Heart left ventricle (tissue), 13 donors: ENCODE data around the gene TMEM132D.

Experiments used
- POLR2A ChIP-seq, 2 donors: fragments of 450-650 bp; IDR thresholded peaks; one replicate each; pipeline ENCODE4 v1.6.1; 2017; ENCODE audit warnings: antibody characterized with exemption in 2 of 2, mild to moderate bottlenecking in 2 of 2, moderate library complexity in 2 of 2
- TF ChIP-seq, protein P1 (sequence below), 12 donors: fragments of 200-600 bp; sonication (generic) in 4 of 12; IDR thresholded peaks; one replicate each; pipeline versions ENCODE4 v1.5.0 to v1.8.0; 2018 to 2022; ENCODE audit warnings: antibody characterized with exemption in 12 of 12, mild to moderate bottlenecking in 5 of 12
- donor health status: ischemic (EF 13 %, LVEDD 7.1; RV severe dilation, severe dysfunction).
- donor health status: DM: no; HTN: yes; CAD: no.
- donor health status: DM: no; HTN: no; CAD: no.
- donor health status: ischemic (EF 25% LVEDD 6.9; RV normal size, moderate dysfunction).
- donor health status: ischemic (EF 25% LVEDD 5.7; RV mildly dilated, moderate dysfunction).
- donor health status: ischemic (EF 35%, LVEDD 5.7; RV mildly dilated, moderate dysfunction).
- donor health status: nonischemic (EF 11% LVEDD 7.7; RV severe dilation, severe dysfunction).
- donor health status: DM: yes; HTN: yes; CAD: no.
- donor health status: PGD.
- donor health status: ischemic (EF 29% LVEDD 5.4; RV normal size, mild dysfunction).
- donor health status: nonischemic (EF 23%, LVEDD 6.1; RV moderate dilation, normal function).

- TF ChIP-seq, protein P1, sequence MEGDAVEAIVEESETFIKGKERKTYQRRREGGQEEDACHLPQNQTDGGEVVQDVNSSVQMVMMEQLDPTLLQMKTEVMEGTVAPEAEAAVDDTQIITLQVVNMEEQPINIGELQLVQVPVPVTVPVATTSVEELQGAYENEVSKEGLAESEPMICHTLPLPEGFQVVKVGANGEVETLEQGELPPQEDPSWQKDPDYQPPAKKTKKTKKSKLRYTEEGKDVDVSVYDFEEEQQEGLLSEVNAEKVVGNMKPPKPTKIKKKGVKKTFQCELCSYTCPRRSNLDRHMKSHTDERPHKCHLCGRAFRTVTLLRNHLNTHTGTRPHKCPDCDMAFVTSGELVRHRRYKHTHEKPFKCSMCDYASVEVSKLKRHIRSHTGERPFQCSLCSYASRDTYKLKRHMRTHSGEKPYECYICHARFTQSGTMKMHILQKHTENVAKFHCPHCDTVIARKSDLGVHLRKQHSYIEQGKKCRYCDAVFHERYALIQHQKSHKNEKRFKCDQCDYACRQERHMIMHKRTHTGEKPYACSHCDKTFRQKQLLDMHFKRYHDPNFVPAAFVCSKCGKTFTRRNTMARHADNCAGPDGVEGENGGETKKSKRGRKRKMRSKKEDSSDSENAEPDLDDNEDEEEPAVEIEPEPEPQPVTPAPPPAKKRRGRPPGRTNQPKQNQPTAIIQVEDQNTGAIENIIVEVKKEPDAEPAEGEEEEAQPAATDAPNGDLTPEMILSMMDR (IDR thresholded peaks at IDR 0.05): no peak
- TF ChIP-seq POLR2A (IDR thresholded peaks at IDR 0.05): no peak
Measured at GRCh38 chr12:129606239-129606638, 297.6 kb downstream of the TMEM132D start.
